ENCODE results near the gene ELMOD3. TPM values are rescaled to one million over a fixed set of nuclear protein-coding genes. Genes with fewer than 3 reads are reported as not detected.

The ELMOD3 gene
- 15.4 and 23.8 TPM in 2 replicates for total RNA-seq (2014; rRNA removed; shearing (Covaris generic))
- 12.8 and 15.3 TPM in 2 replicates for polyA plus RNA-seq (2016; fragmentation: Nextera tagmentation; extraction: Ambion mirVana)

DNA sequence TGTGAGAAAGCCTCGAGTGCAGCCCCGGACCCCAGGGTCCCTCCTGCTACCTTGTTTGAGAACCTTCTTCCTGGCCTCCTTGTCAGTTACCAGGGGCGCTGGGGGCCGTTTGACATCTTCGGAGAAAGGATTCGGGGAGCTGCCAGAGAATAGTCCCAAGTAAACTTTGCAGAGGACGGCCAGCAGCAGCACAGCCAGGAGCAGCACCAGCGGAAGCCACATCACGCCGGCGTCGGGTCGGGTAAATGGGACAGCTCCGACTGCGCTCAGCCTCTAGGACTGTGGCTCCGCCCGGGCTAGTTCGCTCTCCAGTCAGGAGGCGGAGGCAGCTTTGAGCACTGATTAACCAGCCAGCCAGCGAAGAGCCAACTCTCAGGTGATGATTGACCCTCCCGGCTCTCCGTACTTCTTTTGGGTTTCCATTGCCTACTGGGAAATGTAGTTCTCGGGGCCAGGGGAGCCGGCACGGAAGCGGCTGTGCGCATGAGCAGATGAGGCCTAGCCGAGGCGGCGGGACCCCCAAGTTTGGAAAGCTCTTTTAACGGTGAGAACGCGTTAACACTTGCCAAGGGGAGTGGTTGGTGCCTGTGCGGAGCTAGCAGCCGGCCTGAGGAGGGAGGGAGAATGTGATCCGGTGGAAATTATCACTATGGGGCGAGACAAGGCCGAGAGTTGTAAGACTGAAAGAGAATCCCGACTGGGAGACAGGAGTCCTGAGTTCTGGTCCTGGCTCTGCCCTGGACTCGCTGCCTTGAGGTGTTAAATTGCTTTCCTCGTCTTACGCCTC is at the start of gene ELMOD3, which contains the start of gene RETSAT:
Gene ELMOD3, plus strand, starts transcription at position 484 of the 787 bp plus-strand sequence. CDS start 2,430 bp downstream, outside the sequence.
Gene RETSAT, minus strand, starts transcription at position 243 of the 787 bp plus-strand sequence. Its CDS starts 21 bp downstream, at position 222.
- TF ChIP-seq EZH2phosphoT487 (IDR thresholded peaks at IDR 0.05; ENCODE audit: insufficient read depth, low read depth) (no peak), EZH2 (IDR thresholded peaks at IDR 0.05; ENCODE audit: insufficient read depth, poor library complexity, severe bottlenecking) (no peak)
- Histone ChIP-seq H3K4me1 (ENCODE audit: insufficient read depth) (peaks cover 24% of the 10 kb centered on the region; the same call in 1 of the 2 replicates), H3K4me3 (peak within 1 kb of the TSS; percentile 96), H3K9me3 (ENCODE audit: low read depth) (no peaks in the 10 kb centered on the region), H3K27ac (peak within 1 kb of the TSS; percentile 57), H3K79me2 (ENCODE audit: insufficient read depth) (peaks cover 61% of the 10 kb centered on the region), H3K9me2 (ENCODE audit: insufficient read depth) (no peaks in the 10 kb centered on the region), H3K36me3 (ENCODE audit: low read depth) (0 out of 2 replicates have a peak, but pooled peaks cover 5% of the 10 kb centered on the region), H3K27me3 (replicated peaks; ENCODE audit: insufficient read depth) (no peaks in the 10 kb centered on the region), H4K20me1 (ENCODE audit: insufficient read depth) (no peaks in the 10 kb centered on the region), H3K9ac (peak within 1 kb of the TSS; percentile 90), H2AFZ (peak within 1 kb of the TSS; percentile 98), H3F3A (ENCODE audit: insufficient read depth) (no peaks in the 10 kb centered on the region), H3K4me2 (ENCODE audit: unreplicated experiment) (peak within 1 kb of the TSS; percentile 94)
- 1% methylated on average over 42 of the region's 42 CpGs for WGBS, 2 experiments (ENCODE audit: low coverage in 1 of 2, low lambda C conversion rate in 2 of 2, missing lambda C conversion rate in 2 of 2)
- in situ Hi-C loops (cut with MboI), result no loop called here
- DNase-seq, result peak; percentile 100

DNA sequence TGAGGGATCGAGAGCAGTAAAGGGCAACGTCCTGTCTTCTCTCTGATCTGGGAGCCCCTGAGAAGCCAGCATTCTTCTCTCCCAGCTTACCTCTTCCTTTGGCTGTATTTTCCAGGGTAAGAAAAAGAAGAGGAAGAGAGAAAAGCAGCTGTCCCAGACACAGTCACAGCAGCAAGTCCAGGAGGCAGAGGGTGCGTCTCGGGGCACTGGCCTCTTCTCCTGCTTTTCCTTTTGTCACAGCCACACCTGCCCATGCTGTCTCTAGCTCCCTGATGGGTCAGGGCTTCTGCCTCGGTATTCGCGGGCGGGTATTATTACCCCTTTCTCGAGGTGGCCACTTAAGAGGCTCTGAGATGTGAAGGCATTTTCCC is 47.1 kb upstream of the ELMOD3 start:
- in situ Hi-C loops (cut with MboI), result no loop called here
- H3K27me3 ChIP-seq (replicated peaks; ENCODE audit: insufficient read depth), result no peaks in the 10 kb centered on the region
- 0 out of 2 replicates have a peak, but pooled peaks cover 4% of the 10 kb centered on the region for H3F3A ChIP-seq (ENCODE audit: insufficient read depth)
- no peak overlapping the region for H3K4me3 ChIP-seq
- no peaks in the 10 kb centered on the region for H4K20me1 ChIP-seq (ENCODE audit: insufficient read depth)
- H3K4me2 ChIP-seq (ENCODE audit: unreplicated experiment), result no peak overlapping the region
- H3K9ac ChIP-seq, result no peak overlapping the region
- WGBS, 2 experiments (ENCODE audit: low coverage in 1 of 2, low lambda C conversion rate in 2 of 2, missing lambda C conversion rate in 2 of 2), result 93 to 94% methylated on average over 9 of the region's 9 CpGs
- TF ChIP-seq EZH2phosphoT487 (IDR thresholded peaks at IDR 0.05; ENCODE audit: insufficient read depth, low read depth), result no peak
- no peak for TF ChIP-seq EZH2 (IDR thresholded peaks at IDR 0.05; ENCODE audit: insufficient read depth, poor library complexity, severe bottlenecking)
- no peak overlapping the region for H2AFZ ChIP-seq
- no peaks in the 10 kb centered on the region for H3K9me2 ChIP-seq (ENCODE audit: insufficient read depth)
- no peaks in the 10 kb centered on the region for H3K36me3 ChIP-seq (ENCODE audit: low read depth)
- no peak overlapping the region for H3K27ac ChIP-seq
- DNase-seq, result no peak
- peaks cover 18% of the 10 kb centered on the region for H3K4me1 ChIP-seq (ENCODE audit: insufficient read depth)
- no peaks in the 10 kb centered on the region for H3K79me2 ChIP-seq (ENCODE audit: insufficient read depth)
- no peaks in the 10 kb centered on the region for H3K9me3 ChIP-seq (ENCODE audit: low read depth)

DNA sequence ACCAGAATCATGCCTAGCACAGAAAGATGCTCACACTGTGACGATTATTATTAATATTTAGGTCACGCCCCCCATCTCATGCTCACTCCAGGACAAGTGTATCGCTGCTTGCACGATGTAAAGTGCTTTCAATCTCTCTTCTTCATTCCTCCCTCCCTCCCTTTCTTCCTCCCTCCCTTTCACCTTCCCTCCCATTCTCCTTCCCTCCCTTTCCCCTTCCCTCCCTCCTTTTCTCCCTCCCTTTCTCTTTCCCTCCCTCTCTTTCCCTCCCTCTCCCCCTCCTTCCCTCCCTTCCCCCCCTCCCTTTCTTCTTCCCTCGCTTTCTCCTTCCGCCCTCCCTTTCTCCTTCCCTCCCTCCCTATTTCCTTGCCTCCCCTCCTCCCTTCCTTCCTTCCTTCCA is 46.4 kb upstream of the ELMOD3 start:
- H3K4me3 ChIP-seq, result no peak overlapping the region
- H3K79me2 ChIP-seq (ENCODE audit: insufficient read depth), result no peaks in the 10 kb centered on the region
- in situ Hi-C loops (cut with MboI), result no loop called here
- no peak overlapping the region for H3K27ac ChIP-seq
- TF ChIP-seq EZH2phosphoT487 (IDR thresholded peaks at IDR 0.05; ENCODE audit: insufficient read depth, low read depth) (no peak), EZH2 (IDR thresholded peaks at IDR 0.05; ENCODE audit: insufficient read depth, poor library complexity, severe bottlenecking) (no peak)
- no peak overlapping the region for H3K9ac ChIP-seq
- no peak overlapping the region for H2AFZ ChIP-seq
- H3K4me1 ChIP-seq (ENCODE audit: insufficient read depth), result peaks cover 22% of the 10 kb centered on the region
- no peak for DNase-seq
- H4K20me1 ChIP-seq (ENCODE audit: insufficient read depth), result no peaks in the 10 kb centered on the region
- no peak overlapping the region for H3K4me2 ChIP-seq (ENCODE audit: unreplicated experiment)
- WGBS, 2 experiments (ENCODE audit: low coverage in 1 of 2, low lambda C conversion rate in 2 of 2, missing lambda C conversion rate in 2 of 2), result 80 to 89% methylated on average over 5 to 6 of the region's 6 CpGs
- H3K9me3 ChIP-seq (ENCODE audit: low read depth), result no peaks in the 10 kb centered on the region
- H3F3A ChIP-seq (ENCODE audit: insufficient read depth), result peaks cover 11% of the 10 kb centered on the region
- H3K36me3 ChIP-seq (ENCODE audit: low read depth), result no peaks in the 10 kb centered on the region
- H3K27me3 ChIP-seq (replicated peaks; ENCODE audit: insufficient read depth), result no peaks in the 10 kb centered on the region
- H3K9me2 ChIP-seq (ENCODE audit: insufficient read depth), result no peaks in the 10 kb centered on the region

DNA sequence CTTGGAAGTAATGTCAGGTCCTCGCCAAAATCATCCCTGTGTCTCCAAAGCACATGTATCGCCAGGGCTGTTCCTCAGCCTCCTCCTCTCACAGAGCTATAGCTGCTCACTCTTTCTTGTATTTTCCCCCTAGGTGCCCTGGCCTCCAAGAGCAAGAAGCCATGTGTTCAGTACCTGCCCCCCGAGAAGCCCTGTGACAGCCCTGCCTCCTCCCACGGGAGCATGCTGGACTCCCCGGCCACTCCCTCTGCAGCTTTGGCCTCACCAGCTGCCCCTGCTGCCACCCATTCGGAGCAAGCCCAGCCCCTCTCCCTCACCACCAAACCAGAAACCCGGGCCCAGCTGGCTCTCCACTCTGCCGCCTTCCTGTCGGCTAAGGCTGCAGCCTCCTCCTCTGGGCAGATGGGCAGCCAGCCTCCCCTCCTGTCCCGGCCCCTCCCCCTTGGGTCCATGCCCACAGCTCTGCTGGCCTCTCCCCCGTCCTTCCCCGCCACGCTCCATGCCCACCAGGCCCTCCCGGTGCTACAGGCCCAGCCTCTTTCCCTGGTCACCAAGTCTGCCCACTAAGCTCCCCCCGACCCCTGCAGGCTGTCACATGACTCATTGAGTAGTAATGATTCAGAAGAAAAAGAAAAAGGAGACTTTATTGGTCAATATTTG is 45.5 kb upstream of the ELMOD3 start:
- H4K20me1 ChIP-seq (ENCODE audit: insufficient read depth), result no peaks in the 10 kb centered on the region
- 19 to 25% methylated on average over 10 to 15 of the region's 15 CpGs for WGBS, 2 experiments (ENCODE audit: low coverage in 1 of 2, low lambda C conversion rate in 2 of 2, missing lambda C conversion rate in 2 of 2)
- no peaks in the 10 kb centered on the region for H3K79me2 ChIP-seq (ENCODE audit: insufficient read depth)
- in situ Hi-C loops (cut with MboI), result no loop called here
- peak; percentile 69 for DNase-seq
- H3K9me2 ChIP-seq (ENCODE audit: insufficient read depth), result no peaks in the 10 kb centered on the region
- no peak overlapping the region for H2AFZ ChIP-seq
- no peaks in the 10 kb centered on the region for H3K9me3 ChIP-seq (ENCODE audit: low read depth)
- no peaks in the 10 kb centered on the region for H3K36me3 ChIP-seq (ENCODE audit: low read depth)
- no peak overlapping the region for H3K27ac ChIP-seq
- H3K4me1 ChIP-seq (ENCODE audit: insufficient read depth), result peaks cover 26% of the 10 kb centered on the region
- no peak for TF ChIP-seq EZH2phosphoT487 (IDR thresholded peaks at IDR 0.05; ENCODE audit: insufficient read depth, low read depth)
- TF ChIP-seq EZH2 (IDR thresholded peaks at IDR 0.05; ENCODE audit: insufficient read depth, poor library complexity, severe bottlenecking), result no peak
- H3K4me2 ChIP-seq (ENCODE audit: unreplicated experiment), result no peak overlapping the region
- H3F3A ChIP-seq (ENCODE audit: insufficient read depth), result peaks cover 11% of the 10 kb centered on the region
- H3K4me3 ChIP-seq, result no peak overlapping the region
- peak overlapping the region; percentile 26; the same call in 1 of the 2 replicates for H3K9ac ChIP-seq
- H3K27me3 ChIP-seq (replicated peaks; ENCODE audit: insufficient read depth), result no peaks in the 10 kb centered on the region

Data from GM23248 (cell line).